Measurements from ENCODE around the gene PPIB.
"Not testable (repeated sequence)": the region's sequence is repeated elsewhere in the genome, so short reads cannot be mapped to it uniquely, and the experiment has no call there.

PPIB gene

DNA sequence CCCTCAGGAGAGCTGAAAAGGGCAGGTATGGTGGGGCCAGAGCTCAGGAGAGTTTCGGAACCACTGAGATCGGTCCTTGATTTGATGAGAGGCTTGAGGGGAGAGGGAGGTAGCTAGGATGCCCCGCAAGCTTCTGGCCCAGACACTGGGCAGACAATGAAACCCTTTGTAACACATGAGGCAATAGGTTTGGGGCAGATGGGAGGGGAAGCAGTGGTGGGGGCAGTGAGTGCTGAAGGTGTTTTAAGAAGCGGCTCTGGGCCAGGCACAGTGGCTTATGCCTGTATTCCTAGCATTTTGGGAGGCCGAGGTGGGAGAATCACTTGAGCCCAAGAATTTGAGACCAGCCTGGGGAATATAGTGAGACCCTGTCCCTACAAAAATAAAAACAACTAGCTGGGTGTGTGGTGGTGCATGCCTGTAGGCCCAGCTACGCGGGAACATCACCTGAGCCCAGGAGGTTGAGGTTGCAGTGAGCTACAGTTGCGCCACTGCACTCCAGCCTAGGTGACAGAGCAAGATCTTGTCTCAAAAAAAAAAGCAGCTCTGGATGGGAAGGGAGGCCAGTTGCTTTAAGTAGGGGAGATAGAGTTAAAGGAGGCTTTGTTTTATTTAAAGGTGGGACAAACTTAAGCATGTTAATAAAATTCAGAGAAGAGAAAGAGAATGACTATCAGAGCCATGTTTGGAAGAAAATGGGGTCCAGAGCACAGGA, 20.9 kb downstream of the PPIB start:
- no peak for DNase-seq (ENCODE audit: low read depth in 2 of 3, low spot score in 1 of 3)

DNA sequence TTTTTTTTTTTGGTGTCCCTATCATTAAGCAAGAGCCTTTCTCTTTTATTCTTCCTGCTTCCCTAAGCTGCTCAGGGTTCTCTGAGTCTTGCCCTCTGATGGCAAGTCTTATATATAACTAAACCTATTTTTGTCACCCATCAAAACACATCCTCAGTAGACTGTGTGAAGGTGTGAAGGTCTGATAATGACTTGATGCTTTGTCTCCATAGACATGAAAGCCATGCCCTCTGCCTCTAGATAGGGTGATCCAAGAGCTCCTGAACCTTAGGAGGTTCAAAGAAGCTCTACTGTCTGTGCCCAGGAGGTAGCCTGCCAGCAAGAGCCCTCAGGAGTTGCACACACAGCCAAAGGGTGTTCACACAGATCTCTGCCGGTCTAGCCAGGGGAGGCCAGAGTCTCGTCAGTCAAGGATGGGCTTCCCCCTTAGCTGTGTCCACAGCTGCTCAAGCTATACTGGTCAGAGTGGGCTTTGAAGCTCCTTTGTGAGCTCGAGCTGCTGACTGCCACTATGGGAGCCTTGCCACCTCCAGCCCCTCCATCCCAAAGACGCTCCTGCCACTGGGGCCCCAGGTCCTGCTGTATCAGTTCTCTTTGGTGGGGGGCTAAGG, 24.4 kb downstream of the PPIB start:
- no peak for DNase-seq (ENCODE audit: low read depth in 2 of 3, low spot score in 1 of 3)

GRCh38 chr15:64137226-64137833, 25.5 kb downstream of the PPIB start:
- DNase-seq (ENCODE audit: low read depth in 2 of 3, low spot score in 1 of 3), result no peak

DNA sequence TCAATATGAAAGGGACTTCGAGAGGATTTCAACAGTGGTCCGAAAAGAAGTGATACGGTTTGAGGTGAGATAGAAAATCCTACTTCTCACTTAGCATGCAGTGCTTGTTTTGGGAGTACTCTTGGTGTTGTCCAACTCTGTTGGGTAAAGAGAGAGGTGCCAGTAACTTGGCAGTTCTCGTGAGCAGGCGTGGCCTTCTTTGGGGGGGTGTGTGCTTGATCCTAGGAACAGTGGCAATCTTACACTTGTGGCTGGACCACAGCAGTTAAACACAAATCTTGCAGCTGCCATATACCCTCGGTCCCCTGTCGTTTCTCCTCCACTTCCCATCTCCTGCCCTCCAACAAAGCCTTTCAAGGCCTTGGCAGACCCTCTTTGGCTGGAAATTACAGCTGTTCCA, 26.5 kb downstream of the PPIB start:
- no peak for DNase-seq (ENCODE audit: low read depth in 2 of 3, low spot score in 1 of 3)

DNA sequence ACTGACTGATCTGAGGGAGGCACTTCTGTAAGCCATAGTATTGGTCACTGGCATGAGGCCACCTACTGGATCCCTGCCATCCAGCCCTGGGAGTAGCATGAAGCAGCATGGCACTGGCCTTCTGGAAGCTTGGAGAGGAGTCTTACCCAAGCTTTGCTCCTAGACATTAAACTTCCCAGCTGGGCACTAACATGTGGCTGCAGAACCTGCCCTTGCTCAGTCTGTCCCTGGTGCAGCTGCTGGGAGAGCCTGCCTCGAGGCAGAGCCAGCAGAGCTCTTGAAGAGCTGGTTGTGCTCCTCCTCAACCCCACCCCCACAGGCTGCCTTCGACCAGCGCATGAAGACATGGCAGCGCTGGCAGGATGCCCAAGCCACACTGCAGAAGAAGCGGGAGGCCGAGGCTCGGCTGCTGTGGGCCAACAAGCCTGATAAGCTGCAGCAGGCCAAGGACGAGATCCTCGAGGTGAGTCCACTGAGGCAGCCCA, 28.4 kb downstream of the PPIB start:
- no peak for DNase-seq (ENCODE audit: low read depth in 2 of 3, low spot score in 1 of 3)

GRCh38 chr15:64133623-64134344, 29.0 kb downstream of the PPIB start:
- DNase-seq (ENCODE audit: low read depth in 2 of 3, low spot score in 1 of 3), result no peak

GRCh38 chr15:64132217-64132616, 30.6 kb downstream of the PPIB start:
- DNase-seq (ENCODE audit: low read depth in 2 of 3, low spot score in 1 of 3), result no peak

- no peak for DNase-seq (ENCODE audit: low read depth in 2 of 3, low spot score in 1 of 3)
These were observed 31.3 kb downstream of the PPIB start for GRCh38 chr15:64131547-64131946.

- DNase-seq (ENCODE audit: low read depth in 2 of 3, low spot score in 1 of 3), result no peak
These were observed 32.7 kb downstream of the PPIB start for GRCh38 chr15:64130159-64130558.

DNA sequence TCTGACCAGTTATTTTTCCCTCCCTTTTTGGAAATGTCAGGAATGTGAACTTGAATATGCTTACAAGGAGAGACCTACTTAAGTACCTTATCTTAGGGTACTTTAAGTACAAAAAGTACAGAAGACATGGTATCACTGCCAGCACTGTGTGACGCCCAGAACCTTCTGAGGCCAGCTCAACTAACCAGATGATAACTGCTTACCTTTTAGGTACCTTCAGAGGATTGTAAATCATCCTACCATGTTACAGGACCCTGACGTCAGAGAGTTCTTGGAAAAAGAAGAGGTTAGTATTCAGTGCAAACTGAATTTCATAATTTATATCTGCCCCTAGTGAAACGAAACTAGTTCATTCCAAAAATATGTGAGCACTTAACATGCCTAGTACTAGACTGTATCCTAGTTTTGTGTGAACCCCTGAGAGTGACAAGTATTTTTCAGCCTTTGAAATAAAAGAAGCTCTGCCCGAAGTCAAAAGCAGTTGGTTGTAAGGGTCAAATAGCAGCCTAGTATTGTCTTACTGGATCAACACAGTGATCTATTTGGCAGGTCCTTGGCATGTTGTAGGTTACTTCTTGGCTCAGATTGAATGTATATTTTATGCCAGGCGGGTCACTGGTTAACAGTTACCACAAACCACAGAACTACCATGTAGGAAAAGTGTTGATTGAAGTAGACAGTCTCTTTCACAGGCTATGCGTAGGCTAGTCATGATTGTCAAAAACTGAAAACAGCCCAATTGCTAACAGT, 35.1 kb downstream of the PPIB start:
- DNase-seq (ENCODE audit: low read depth in 2 of 3, low spot score in 1 of 3), result no peak

DNA sequence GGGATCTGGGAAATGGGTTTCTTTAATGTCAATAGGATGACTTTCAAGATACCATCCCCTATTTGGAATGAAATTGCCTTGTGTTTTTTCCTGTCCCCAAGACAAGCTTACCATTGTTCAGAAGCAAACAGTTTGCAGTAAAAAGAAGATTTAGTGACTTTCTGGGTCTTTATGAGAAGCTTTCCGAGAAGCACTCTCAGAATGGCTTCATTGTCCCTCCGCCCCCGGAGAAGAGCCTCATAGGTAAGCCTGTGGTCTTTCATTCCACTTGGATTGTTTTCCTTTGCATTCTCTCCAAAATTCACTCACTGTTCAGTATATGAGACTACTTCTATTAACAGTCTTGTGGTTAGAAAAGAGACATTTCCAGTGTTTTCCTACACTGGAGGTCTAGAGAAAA, 36.8 kb downstream of the PPIB start:
- DNase-seq (ENCODE audit: low read depth in 2 of 3, low spot score in 1 of 3), result no peak

GRCh38 chr15:64122936-64123351, 39.9 kb downstream of the PPIB start:
- DNase-seq (ENCODE audit: low read depth in 2 of 3, low spot score in 1 of 3), result no peak

DNA sequence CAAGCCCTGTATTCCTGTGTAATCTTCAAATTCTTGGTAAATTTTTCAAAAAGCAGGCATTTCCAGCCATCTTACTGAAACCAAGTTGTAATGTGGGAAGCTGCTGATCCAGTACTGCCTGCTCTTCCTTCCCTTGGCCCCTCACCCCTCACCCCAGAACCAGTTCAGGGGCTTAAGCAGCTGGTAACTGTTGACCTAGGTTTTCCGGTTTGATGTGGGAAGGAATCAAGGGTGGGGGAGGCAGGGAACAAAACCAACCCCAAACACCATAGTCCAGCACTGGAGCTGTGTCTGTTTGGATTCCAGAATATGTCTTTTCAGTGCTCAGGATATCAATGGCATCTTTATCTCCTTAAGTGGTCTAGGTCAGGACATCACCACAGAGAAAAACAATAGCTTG, 40.4 kb downstream of the PPIB start:
- no peak for DNase-seq (ENCODE audit: low read depth in 2 of 3, low spot score in 1 of 3)

DNA sequence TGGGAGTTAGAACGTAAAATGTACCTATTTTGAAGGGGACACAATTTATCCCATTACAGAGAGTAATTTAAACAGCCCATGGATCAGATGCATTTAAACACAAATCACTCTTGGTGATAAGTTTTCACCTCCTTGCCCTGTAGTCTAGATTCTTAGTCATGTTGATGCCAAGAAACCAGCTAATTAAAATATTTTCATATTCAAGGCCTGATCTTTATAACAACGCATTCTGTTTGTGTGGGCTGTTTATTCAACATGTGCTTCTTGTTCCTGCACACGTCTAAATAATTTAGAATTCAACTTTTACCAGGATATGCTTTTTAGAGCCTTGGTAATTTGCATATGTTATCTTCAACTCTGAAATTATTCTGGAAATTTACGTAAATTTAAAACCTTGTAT, 41.2 kb downstream of the PPIB start:
- DNase-seq (ENCODE audit: low read depth in 2 of 3, low spot score in 1 of 3), result no peak

DNA sequence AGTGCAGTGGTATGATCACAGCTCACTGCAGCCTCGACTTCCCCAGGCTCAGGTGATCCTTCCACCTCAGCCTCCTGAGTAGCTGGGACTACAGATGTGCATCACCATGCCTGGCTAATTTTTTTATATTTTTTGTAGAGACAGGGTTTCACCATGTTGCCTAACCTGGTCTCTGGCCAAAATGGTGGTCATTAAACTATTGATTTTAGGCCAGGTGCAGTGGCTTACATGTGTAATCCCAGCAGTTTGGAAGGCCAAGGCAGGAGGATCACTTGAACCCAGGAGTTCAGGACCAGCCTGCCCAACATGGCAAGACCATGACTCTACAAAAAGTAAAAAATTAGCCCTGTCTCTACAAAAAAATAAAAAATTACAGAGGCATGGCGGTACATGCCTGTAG, 42.5 kb downstream of the PPIB start:
- DNase-seq (ENCODE audit: low read depth in 2 of 3, low spot score in 1 of 3), result not testable (repeated sequence)

GRCh38 chr15:64117759-64118487, 44.9 kb downstream of the PPIB start:
- no peak for DNase-seq (ENCODE audit: low read depth in 2 of 3, low spot score in 1 of 3)

- DNase-seq (ENCODE audit: low read depth in 2 of 3, low spot score in 1 of 3), result no peak
These were observed 49.9 kb downstream of the PPIB start for GRCh38 chr15:64112904-64113303.

GRCh38 chr15:64112073-64112772, 50.6 kb downstream of the PPIB start:
- no peak for DNase-seq (ENCODE audit: low read depth in 2 of 3, low spot score in 1 of 3)

DNA sequence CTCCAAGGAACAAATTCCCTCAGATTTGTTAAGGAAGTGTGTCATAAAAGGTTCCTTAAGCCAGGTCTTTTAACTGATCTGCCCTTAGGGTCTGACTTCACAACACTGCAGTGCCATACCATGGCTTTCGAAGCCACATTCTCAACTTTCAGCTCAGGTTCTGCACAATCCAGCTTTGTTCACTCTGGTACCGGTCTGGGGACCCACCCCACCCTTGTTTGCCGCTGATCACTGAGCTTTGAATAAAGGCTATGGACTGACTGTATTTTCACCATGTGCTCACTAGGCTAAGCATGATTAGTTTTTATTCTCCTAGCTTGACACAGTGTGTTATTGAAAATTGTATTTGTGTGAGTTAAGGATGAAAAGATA, 51.2 kb downstream of the PPIB start:
- DNase-seq (ENCODE audit: low read depth in 2 of 3, low spot score in 1 of 3), result no peak

All from stimulated activated CD4-positive, alpha-beta T cell treated with anti-CD3 and anti-CD28 coated beads, Interleukin-12 subunit alpha, Interleukin-12 subunit beta, amount 100 ng/mL, for 48 hours (primary cell).